Prostate gland (tissue), 2 donors: Measurements from ENCODE around the gene RBKS.

ENCODE experiments used
- POLR2A ChIP-seq: fragments of 450-650 bp; IDR thresholded peaks from one replicate; pipeline ENCODE4 v1.6.1; 2016; ENCODE audit warnings: antibody characterized with exemption, mild to moderate bottlenecking
- POLR2AphosphoS5 ChIP-seq: sonication (generic); formaldehyde crosslinking; IDR thresholded peaks from one replicate; pipeline ENCODE4 v1.6.1; 2017; ENCODE audit warnings: antibody characterized with exemption
- TF ChIP-seq, protein P1 (sequence below), 4 experiments: fragments of 200-600 bp in 2 of 4; fragments of 450-650 bp in 2 of 4; sonication (generic) in 2 of 4; IDR thresholded peaks; 1 replicate in 3 of 4; 2 replicates in 1 of 4; pipeline ENCODE4 v1.5.1; 2016 to 2019; ENCODE audit warnings: antibody characterized with exemption in 4 of 4, mild to moderate bottlenecking in 2 of 4, moderate library complexity in 2 of 4

DNA sequence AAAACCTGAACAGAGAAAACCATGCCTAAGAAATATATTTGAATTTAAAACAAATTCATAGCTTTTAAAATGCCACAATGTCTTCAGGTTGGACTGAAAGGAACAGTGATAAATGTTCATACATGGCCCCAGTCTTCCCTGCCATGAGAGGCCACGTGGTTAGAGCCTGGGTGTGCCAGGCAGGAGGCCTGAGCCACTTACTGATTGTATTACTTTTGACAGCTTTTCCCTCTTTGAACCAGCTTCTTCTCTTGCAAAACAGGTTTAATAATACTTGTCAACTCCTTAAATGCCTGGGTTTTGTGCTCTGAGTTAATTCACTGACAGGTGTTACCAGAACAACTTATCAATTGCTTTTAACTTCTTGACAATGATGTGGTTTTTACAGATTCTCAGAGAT is 27.0 kb downstream of the RBKS start:
- TF ChIP-seq POLR2A (no peak), POLR2AphosphoS5 (no peak)
- TF ChIP-seq, protein P1, sequence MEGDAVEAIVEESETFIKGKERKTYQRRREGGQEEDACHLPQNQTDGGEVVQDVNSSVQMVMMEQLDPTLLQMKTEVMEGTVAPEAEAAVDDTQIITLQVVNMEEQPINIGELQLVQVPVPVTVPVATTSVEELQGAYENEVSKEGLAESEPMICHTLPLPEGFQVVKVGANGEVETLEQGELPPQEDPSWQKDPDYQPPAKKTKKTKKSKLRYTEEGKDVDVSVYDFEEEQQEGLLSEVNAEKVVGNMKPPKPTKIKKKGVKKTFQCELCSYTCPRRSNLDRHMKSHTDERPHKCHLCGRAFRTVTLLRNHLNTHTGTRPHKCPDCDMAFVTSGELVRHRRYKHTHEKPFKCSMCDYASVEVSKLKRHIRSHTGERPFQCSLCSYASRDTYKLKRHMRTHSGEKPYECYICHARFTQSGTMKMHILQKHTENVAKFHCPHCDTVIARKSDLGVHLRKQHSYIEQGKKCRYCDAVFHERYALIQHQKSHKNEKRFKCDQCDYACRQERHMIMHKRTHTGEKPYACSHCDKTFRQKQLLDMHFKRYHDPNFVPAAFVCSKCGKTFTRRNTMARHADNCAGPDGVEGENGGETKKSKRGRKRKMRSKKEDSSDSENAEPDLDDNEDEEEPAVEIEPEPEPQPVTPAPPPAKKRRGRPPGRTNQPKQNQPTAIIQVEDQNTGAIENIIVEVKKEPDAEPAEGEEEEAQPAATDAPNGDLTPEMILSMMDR (IDR thresholded peaks at IDR 0.05): no peak
